GM13977 (cell line): Measurements from ENCODE around the gene COTL1.

Experiments
- DNase-seq: peaks from one replicate; pipeline ENCODE4 v3.0.0; 2012; ENCODE audit warnings: low spot score
- CTCF ChIP-seq: IDR thresholded peaks from 2 replicates; pipeline ENCODE4 v1.5.1; 2012; ENCODE audit warnings: mild to moderate bottlenecking, control low read depth; ENCODE audit not compliant: insufficient read depth; ENCODE audit errors: extremely low read depth, missing control alignments
- in situ Hi-C: fragments of 300-500 bp; cut with MboI; formaldehyde crosslinking; loops from one replicate; pipeline ENCODE4 v1.12.0; 2022; ENCODE audit warnings: low sequenced_read_pairs, low pct_unique_long_range_greater_than_20kb, mixed read lengths, inconsistent platforms; ENCODE audit not compliant: unreplicated experiment

COTL1 gene

GRCh38 chr16:84578538-84579126 lies 39.2 kb downstream of the COTL1 start:
- DNase-seq, result no peak
- in situ Hi-C loops, result no loop called here
- no peak for TF ChIP-seq CTCF

DNA sequence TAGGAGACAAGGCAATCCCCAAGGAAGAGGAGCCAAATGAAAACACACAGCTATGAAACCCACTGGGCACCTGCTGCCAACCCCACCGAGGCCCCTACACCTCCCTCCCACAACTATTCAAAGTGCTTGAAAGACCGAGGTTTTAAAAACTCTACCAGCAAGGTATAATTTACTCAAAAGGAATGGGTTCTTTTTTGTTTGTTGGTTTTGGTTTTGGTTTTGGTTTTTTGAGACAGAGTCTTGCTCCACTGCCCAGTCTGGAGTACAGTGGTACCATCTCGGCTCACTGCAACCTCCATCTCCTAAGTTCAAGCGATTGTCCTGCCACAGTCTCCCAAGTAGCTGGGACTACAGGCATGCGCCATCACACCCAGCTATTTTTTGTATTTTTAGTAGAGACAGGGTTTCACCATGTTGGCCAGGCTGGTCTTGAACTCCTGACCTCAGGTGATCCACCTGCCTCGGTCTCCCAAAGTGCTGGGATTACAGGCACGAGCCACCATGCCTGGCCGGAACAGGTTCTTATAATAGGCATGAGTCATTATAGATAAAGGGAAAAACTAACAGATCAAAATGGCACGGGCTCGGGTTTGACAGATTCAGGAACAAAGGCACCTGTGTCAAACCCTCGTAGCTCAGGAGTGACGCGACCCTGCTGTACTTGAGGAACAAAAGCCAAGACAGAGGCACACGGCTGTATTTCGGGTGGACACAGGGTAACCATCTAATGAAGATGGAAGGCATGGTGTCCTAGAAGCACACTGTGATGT lies 40.7 kb downstream of the COTL1 start:
- DNase-seq, result no peak
- no peak for TF ChIP-seq CTCF
- in situ Hi-C loops, result no loop called here

DNA sequence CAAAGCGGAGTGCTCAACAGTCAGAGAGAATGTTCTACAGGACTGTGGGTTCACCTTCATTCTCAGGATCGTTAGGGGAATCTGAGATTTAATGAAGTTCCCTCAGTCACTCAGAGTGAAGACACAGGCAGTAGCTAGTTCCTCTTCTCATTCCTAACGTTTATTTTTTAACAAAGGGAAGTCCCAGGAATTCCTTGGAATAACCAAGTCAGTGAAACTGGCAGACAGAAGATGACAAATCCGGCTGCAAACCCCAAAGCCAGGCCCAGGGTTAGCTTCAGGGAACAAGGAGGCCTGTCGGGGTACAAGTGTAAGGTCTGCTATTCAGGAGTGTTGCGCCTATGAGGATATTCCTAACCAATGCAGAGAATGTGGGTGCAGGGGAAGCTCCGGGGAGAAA lies 42.0 kb downstream of the COTL1 start:
- TF ChIP-seq CTCF, result no peak
- in situ Hi-C loops, result no loop called here
- DNase-seq, result no peak

DNA sequence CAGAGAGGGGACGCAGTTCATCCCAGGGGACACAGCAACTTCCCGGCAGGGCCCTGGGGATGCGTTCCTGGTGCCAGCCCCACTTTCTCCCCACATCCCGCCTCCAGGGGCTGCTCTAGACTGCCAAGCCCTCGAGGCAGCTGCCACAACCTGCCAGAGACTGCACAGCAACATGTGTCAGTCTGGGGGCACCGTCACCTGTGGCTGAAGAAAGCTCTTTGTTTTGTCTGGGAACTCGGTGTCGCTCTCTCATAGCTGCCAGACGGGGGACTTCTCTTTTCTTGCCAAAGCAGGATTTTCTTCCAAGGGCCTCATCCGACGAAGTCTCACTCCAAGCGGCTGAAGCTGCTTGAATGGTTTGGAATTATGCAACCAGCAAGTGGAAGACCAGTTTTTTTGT lies 43.7 kb downstream of the COTL1 start:
- TF ChIP-seq CTCF, result no peak
- in situ Hi-C loops, result no loop called here
- no peak for DNase-seq

DNA sequence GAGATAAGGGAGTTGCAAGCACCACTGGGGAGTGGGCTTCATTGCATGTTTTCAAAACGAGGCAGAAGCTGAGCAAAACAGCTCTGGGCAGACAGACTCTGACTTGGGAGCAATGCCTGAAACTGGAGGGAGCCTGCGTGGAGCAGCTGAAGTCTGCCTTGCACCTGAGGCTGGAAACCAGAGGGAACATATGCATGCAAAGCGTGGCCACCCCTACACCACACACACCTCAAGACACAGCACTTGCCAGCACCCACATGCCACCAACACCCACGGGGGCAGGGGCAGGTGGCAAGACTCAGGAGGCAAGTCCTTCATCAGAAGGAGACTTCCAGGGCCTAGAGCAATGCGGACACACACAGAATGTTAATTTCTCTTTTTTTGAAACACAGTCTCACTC lies 45.8 kb downstream of the COTL1 start:
- DNase-seq, result no peak
- no peak for TF ChIP-seq CTCF
- in situ Hi-C loops, result no loop called here

- TF ChIP-seq CTCF, result no peak
- in situ Hi-C loops, result no loop called here
- no peak for DNase-seq
Measured at GRCh38 chr16:84571506-84571905, 46.4 kb downstream of the COTL1 start.
